Eye (tissue), 1 donor: Measurements from ENCODE around the gene NPPA.

Source experiments
- DNase-seq: peaks from one replicate; pipeline ENCODE4 v3.0.0-alpha.2; 2015

NPPA gene

GRCh38 chr1:11841245-11842153, 6.1 kb downstream of the NPPA start:
- DNase-seq, result no peak

DNA sequence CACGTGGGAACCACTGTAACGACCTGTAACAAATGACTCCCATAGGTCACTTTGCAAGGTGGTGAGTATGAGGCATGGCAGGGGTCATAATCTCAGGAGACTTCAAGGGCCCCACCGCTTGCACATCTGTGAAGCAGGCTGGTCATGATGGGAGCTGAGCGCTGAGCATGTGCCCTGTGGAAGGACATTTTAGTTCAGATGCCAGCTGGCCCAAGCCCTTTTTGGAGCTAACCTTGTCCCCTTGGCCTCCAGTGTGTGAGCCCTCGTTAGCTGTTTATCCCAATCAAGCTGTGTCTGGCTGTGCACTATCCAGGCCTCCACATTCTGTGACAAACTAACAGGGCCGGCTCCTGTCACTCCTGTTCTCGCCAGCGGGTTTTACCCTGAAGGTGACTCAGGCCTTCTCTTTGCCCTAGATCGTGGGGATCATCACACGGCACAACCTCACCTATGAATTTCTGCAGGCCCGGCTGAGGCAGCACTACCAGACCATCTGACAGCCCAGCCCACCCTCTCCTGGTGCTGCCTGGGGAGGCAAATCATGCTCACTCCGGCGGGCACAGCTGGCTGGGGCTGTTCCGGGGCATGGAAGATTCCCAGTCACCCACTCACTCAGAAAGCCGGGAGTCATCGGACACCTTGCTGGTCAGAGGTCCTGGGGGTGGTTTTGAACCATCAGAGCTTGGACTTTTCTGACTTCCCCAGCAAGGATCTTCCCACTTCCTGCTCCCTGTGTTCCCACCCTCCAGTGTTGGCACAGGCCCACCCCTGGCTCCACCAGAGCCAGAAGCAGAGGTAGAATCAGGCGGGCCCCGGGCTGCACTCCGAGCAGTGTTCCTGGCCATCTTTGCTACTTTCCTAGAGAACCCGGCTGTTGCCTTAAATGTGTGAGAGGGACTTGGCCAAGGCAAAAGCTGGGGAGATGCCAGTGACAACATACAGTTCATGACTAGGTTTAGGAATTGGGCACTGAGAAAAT, 7.6 kb downstream of the NPPA start:
- DNase-seq, result no peak

- DNase-seq, result peak; percentile 84
These were observed 9.0 kb downstream of the NPPA start for GRCh38 chr1:11838349-11839272.

- no peak for DNase-seq
These were observed 9.7 kb downstream of the NPPA start for GRCh38 chr1:11837767-11838348.

DNA sequence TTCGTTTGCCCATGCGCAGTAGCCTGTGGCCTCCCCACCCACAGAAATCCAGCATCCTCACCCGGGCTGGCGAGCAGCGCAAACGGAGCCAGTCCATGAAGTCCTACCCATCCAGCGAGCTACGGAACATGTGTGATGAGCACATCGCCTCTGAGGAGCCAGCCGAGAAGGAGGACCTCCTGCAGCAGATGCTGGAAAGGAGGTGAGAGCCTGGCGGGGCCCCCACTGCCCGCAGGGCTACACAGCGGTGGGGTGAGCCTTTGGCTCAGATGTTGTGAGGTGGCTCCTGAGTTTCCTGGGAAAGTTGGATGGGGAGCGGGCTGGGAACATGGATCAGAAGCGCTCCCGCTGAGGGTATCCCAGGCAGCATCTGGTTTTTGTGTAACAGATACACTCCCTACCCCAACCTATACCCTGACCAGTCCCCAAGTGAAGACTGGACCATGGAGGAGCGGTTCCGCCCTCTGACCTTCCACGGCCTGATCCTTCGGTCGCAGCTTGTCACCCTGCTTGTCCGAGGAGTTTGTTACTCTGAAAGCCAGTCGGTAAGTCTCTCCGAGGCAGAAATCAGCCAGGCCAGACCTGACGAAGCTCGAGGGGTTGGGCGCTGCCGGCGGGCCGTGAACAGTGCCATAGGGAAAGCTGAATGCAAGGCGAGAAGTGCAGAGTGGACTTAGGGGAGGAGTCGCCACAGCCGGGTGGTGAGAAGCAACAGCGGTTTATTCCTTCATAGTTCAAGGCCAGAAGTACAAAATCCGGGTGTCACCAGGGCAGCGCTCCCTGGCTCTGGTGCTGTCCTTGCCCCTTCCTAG, 10.4 kb downstream of the NPPA start:
- DNase-seq, result no peak

- DNase-seq, result no peak
These were observed 11.9 kb downstream of the NPPA start for GRCh38 chr1:11835441-11836225.

GRCh38 chr1:11833900-11834299, 13.7 kb downstream of the NPPA start:
- DNase-seq, result no peak

- DNase-seq, result no peak
These were observed 14.1 kb downstream of the NPPA start for GRCh38 chr1:11833497-11833896.

DNA sequence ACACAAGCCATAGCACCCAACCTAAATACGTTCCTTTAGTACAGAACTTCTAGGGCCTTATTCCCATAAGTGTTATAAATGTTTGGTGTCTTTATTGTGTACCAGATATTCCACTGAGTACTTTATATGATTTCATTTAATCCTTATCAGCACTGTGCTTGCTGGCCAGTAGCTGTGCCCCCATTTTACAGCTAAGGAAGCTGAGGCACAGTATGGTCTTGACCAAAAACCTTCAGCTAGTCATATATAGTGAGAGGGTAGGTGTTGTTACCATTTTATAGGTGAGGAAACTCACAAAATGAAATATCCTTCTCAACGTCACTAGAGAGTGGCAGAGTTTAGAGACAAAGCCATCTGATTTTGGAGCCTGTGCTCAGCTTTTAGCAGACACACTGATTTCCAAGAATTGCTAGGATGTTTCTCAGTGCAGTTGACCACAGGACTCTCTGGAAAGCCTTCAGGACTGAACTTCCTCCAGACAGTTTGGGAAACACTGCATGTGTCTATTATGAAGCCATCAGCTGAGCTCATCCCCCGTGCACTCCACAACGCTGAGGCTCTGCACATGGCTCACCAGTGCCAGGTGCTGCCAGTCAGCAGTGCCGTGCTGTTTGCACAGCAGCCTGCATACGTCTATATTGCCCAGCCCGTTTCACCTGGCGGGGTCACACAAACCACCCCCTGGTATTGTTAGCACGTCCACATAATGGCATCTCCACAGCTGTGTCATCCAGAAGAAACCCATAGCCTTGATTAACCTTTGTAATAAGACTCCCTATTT, 15.4 kb downstream of the NPPA start:
- no peak for DNase-seq

DNA sequence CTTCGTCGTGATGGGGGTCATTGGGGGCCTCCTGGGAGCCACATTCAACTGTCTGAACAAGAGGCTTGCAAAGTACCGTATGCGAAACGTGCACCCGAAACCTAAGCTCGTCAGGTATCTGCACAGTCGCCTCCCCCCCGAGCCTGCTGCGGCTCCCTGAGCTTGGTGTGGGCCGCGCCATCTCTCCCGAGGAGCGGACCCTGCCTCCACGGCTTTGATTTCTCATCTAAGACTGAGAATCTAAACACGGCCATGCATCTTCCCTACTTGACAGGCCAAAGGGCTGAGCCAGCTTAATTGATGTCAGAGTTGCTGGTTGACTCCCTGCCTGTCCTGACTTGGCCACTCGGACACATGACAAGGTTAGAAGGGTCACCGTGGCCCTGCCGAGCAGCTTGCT, 19.1 kb downstream of the NPPA start:
- DNase-seq, result no peak

DNA sequence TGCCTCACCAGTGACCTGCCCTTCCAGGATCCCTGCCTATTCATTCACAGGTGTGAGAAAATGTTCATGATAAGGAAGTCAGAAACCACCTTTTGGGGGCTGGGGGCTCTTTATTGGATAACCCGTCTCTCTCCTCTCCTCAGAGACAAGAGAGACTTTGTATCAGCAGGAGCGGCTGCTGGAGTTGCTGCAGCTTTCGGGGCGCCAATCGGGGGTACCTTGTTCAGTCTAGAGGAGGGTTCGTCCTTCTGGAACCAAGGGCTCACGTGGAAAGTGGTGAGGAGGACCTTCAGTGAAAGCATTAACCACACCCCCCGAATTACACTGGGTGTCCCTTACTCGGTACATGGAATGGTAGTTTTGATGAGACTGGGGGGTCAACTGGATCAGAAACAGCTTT, 20.6 kb downstream of the NPPA start:
- DNase-seq, result no peak

GRCh38 chr1:11825131-11825530, 22.5 kb downstream of the NPPA start:
- no peak for DNase-seq

GRCh38 chr1:11823366-11824137, 24.0 kb downstream of the NPPA start:
- no peak for DNase-seq

DNA sequence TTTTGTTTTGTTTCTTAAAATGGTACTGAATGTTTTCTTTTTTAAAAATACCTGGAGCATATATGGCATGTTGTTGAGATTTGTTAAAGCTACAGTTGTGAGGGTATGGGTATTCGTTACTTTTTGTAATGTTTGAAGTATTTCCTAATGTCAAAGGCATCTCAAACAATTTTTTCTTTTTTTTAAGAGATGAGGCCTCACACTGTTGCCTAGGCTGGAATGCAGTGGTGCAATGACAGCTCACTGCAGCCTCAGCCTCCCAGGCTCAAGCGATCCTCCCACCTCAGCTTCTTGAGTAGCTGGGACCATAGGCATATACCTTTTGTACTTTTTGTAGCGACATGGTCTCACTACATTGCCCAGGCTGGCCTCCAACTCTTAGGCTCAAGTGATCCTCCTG, 25.5 kb downstream of the NPPA start:
- no peak for DNase-seq

DNA sequence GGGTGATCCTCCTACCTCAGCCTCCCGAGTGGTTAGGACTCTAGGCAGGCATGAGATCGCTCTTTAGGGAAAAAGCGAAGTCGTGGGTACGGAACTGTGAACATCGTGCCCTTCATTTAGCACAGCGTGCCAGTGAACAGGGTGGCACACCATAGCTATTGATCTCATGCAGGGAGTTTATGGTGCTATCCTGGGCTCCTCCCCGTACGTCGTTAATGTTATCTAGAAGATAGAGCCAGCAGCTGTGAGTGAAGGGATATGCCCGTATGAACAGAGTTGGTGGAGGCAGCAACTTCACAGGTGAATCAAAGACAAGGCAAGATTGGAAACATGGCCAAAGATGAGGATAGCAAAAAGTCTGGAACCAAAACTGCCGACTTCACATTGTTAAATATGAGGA, 30.4 kb downstream of the NPPA start:
- DNase-seq, result no peak

DNA sequence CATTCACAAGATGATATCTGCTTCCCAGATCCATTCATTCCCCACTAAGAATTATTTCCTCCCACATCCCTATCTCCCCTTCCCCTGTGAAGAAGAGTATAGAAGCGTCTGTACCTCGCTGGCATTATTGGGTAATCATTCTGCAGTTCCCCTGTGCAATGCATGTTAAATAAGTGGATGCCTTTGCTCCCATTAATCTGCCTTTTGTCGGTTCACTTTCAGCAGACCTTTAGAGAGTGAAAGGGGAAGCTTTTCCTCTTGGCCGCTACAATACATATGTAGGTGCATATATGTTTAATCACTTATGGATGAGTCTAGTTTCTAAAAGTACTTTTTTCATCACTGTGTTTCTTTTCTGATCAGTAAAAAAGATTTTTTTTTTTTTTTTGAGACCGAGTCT, 34.6 kb downstream of the NPPA start:
- DNase-seq, result no peak

DNA sequence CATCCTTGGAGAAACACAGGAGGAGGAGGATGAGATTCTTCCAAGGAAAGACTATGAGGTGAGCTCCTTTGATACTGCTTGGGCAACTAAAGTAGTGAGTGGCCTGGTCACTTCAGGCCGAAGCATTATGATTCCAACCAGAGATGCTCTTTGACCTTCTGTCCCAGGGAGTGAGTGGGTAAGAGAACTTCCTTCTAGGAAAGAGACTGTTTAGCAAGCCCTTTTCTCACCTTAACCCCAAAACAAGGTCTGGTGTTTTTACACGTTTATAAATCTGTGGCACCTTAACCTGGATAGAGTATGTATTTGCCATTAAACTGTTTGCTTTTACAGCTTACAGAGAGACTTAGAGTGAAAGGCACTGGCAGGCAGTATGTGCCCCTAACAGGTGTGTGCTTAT, 40.5 kb downstream of the NPPA start:
- no peak for DNase-seq

DNA sequence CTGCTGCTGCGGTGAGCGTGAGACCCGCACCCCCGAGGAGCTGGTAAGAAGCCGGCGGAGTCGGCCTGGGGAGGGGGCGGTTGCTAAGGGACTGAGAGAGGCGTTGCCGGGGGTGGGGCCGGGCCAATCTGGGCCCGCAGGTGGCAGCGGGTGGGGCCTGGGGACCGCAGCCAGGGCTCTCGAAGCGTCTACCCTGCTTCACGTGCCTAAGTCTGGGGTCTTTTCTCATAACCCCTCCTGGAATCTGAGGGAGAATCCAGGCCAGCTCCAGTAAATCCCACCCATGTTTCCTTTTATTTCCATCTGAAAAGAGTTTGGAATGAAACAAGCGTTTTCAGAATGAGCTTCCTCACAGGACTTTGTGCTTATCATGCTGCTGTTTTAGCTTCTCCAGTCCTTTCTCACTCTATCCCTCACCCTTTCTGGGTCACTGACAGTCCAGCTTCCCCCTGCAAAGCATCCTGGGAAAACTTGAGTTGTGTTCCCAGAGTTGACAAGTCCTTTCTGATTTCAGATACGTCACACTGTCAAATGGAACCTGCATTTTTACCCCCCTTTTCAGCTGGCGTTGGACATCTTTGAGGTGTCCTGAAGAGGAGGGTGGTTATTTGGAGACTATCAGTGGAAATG, 41.2 kb downstream of the NPPA start:
- no peak for DNase-seq
